ENCODE results near the gene UBE2QL1. TPM values are rescaled to one million over a fixed set of nuclear protein-coding genes. Genes with fewer than 3 reads are reported as not detected.

The UBE2QL1 gene
- total RNA-seq, 1 experiment from 2014 or later: 0.54 TPM

DNA sequence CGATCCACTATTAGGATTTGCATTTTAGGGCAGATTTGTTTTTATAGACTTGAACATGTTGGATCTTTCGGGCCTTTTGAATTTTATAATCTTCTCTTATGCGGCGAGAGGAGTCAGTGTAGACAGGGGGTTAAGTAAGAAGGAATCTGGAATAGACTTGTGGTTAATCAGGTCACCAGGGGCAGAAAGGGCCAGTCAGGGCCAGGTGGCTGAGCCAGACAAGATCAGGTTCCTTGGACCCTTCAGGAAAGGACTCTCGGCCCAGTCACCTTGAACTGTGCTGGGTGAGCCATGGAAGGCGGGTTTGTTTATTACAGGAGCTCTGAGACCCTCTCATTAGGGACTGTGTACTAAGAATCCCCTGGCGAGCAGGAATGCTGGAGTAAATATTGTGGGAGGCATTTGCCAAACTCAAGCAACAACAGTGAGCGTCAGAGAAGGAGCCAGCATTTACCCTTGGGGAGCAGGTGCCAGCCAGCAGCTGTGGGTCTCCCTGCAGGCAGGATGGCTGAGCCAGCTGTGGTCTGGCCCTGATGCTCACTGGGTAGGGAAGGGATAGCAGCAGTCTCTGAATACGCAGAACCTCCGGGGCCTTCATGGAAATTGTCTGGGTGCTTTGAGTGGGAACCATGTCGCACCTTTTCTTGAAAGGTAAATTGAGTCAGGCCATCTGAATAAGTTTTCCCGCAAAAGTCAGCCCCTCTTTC lies 79.2 kb downstream of the UBE2QL1 start:
- no peak for DNase-seq (ENCODE audit: low spot score)

DNA sequence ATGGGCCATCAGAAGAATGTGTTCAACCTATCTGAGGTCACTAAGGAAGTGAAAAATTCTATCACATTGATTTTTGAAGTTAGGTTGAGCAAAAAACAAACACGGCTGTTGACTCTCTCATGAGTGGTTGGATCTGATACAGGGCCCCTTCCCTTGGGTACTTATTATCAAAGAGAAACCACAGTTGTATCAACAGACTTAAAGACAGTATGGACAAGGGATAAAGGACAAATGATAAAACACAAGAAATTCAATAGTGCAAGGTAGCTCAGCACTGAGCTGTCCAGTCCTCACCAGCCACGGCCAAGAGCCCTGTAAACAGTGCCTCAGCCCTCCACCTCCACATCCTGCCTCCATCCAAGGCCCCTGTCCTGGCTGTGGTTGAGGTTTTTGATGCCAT lies 86.9 kb downstream of the UBE2QL1 start:
- DNase-seq (ENCODE audit: low spot score): no peak

DNA sequence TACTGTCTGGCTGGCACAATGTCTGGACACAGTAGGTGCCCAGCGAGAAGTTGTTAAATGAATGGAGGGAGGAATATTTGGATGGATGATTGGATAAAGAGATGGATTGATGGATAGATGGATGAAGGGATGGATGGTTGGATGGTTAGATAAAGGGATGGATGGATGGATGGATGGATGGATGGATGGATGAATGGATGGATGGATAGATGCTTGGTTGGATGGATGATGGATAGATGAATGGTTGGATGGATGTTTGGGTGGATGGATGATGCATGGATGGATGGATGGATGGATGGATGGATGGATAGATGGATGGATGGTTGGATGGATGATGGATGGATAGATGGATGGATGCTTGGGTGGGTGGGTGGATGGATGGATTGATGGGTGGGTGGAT lies 90.4 kb downstream of the UBE2QL1 start:
- DNase-seq (ENCODE audit: low spot score): no peak

DNA sequence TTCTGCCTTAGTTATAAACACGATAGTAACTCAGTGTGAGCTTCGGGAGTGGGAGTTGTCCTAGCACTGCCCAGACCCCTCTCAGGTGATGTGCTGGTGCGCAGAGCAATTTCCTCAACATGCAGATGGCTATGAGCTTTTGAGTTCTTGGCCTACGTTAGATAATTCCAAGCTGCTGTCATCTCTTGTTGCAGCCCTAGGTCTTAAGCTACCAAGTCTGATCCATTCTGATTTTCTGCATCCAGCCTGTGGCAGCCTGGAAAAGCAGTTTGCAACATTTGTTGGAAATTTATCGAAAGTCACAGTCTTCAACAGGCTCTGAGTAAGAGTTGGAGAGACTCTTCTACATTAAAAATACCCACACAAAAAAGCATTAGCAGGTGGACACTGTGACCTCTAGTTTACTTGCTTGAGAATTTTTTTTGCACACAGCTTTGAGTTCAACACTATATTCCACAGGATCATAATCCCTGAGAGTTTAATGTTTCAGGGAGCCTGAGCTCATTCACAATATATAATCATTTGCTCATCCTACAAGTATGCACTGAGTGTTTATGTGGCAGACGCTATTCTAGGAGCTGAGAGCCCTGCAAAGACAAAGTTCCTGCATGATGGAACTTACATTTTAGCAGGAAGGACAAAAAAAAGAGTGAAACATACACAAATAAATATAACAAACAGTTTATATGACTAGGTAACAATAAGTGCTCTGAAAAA lies 91.6 kb downstream of the UBE2QL1 start:
- DNase-seq (ENCODE audit: low spot score): no peak

DNA sequence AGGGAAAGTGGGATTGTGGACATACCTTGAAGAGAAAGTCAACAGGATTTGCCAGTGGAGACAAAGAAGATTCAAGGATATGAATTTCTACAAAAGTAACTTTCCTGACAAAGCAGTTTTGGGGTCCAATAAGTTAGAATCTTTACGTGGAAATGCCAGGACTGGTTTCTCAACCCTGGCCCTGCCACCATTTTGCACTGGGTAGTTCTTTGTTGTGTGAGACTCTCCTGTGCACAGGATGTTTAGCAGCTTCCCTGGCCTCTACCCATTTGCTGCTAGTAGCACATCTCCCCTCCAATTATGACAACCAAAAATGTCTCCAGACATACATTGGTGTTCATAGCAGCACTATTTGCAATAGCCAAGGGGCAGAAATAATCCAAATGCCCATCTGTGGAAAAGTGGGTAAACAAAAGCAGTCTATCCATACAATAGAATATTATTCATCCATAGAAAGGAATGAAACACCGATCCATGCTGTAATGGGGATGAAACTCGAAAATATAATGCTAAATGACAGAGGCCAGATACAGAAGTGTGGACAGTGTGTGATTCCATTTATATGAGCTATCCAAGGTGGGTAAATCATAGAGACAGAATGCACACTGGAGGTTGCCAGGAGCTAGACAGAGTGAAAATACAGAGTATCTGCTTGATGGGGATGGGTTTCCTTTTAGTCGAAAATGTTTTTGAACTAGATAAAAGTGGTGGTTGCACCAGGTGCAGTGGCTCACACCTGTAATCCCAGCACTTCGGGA lies 92.8 kb downstream of the UBE2QL1 start:
- DNase-seq (ENCODE audit: low spot score): no peak

DNA sequence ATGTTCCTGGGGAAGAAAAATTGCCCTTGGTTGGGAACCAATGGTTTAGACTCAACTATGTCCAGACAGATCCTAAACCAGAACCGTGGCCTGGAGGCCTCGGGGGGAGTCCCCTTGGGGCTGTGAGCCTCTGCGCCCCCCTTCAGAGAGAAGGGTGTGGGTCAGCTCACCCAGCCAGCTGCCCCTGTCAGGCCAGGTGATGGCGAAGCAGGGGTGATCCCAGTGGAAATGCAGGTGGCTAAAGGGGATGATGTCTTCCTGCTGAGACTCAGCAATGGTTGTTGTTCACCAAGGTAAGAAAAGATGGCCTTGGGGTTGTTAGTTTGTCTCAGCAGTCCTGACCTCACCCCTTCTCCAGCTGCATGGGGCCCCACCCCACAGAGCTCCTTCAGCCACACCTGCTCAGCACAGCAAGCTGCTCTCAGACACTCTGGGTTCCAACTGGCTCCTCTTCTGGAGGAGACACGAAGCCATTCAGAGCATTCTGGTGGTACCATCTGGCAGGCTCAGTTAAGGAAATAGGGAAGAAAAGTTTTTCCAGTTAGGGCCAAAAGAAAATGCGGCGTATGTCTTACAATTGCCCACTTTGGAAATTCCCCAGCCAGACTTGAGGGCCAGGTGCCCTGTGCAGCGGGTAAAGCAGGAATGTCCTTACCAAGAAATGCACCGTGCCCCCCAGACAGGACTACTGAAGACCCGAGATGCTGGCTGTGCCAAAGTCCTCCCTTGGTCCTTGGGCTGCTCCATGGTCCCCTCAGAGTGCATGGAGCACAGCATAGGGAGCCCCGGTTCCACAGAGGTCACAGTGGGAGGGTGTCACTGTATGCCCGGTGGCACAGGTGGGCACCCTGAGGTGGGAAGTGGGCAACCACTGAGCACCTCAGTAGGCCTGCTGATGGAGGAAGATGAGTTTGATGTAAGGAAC lies 94.0 kb downstream of the UBE2QL1 start:
- no peak for DNase-seq (ENCODE audit: low spot score)

DNA sequence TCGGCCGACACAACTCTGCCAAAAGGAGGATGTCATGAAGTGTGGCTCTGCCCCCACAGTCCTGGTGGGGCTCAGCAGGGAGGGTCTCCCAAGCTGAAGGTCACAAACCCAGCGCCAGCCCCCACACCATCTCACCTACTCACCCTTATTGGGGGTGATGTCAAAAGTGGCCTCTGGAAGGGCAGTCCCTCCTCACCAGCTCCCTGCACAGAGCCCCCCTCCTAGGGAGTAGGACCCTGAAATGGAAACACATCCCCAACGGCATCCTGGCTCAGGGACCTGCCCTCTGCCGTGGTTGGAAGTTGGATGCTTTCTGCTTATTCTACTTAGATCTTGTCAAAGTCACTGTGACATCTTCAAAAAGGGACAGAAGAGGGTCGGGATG lies 94.7 kb downstream of the UBE2QL1 start:
- DNase-seq (ENCODE audit: low spot score): no peak

DNA sequence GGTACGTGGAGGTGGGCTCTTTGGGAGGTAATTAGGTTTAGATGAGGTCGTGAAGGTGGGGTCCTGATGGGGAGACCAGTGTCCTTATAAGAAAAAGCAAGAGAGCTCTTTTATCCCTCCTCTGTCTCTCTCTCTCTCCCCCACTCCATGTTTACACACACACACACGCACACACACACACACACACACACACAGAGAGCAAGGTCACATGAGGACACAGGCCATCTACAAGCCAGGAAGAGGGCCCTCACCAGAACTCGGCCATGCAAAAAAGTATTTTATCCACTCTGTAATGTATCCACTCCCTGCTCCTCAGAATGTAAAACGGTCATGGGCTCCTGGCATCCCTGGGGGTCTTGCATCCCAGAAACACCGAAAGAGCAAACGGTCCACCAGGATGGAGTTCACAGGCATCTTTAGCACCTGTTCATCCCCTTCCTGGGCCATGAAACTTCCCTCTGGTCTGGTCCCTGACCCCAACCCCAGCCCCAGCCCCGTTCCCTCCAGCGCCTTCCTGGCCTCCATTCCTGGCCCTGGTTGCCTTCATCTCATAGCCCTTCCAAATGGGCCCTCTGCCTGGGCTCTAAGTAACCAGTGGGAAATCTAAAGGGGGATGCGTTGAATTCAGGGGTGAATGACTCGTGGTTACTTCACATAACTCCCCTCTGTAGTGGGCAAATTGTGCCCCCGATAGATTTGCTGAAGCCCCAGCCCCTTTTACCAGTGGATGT lies 95.3 kb downstream of the UBE2QL1 start:
- DNase-seq (ENCODE audit: low spot score): no peak

Other genes with a start within 250 kb of the UBE2QL1 start
- 9.0 and 12.2 TPM in 2 replicates for gene MED10, start 70.3 kb upstream of the UBE2QL1 start, total RNA-seq (2014; rRNA removed; shearing (Covaris generic))
- 53.5 and 63.2 TPM in 2 replicates for gene NSUN2, start 184.2 kb downstream of the UBE2QL1 start, total RNA-seq (2014; rRNA removed; shearing (Covaris generic))
- gene SRD5A1, start 184.6 kb downstream of the UBE2QL1 start, total RNA-seq (2014; rRNA removed; shearing (Covaris generic)): 23.2 and 34.9 TPM in 2 replicates